Choroid plexus epithelial cell (primary cell): ENCODE results near the gene ESM1.
A peak's percentile ranks its signal among the peaks of the same experiment; 100 is the strongest.

Experiments
- DNase-seq: peaks from one replicate; pipeline ENCODE4 v3.0.0-alpha.2; 2010; ENCODE audit warnings: low read depth
- H3K4me3 ChIP-seq: 2 replicates; pipeline ENCODE4 v1.5.1; 2011; ENCODE audit warnings: low read depth, mild to moderate bottlenecking, control low read depth, low read length, moderate library complexity
- TF ChIP-seq, protein P1 (sequence below): conservative IDR thresholded peaks from 2 replicates; pipeline ENCODE4 v1.5.1; 2011; ENCODE audit warnings: low read depth, mild to moderate bottlenecking, control low read depth, inconsistent platforms, low read length, moderate library complexity

ESM1 gene

DNA sequence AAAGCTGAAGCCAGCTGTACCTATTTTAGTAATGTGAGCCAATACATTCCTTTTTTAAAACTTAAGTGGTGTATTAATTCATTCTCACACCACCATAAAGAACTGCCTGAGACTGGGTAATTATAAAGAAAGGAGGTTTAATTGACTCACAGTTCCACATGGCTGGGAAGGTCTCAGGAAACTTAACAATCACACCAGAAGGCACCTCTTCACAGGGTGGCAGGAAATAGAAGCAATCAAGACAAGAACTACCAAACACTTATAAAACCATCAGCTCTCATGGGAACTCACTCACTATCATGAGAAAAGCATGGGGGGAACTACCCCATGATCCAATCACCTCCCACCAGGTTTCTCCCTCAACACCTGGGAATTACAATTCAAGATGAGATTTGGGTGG lies 21.0 kb downstream of the ESM1 start:
- TF ChIP-seq, protein P1, sequence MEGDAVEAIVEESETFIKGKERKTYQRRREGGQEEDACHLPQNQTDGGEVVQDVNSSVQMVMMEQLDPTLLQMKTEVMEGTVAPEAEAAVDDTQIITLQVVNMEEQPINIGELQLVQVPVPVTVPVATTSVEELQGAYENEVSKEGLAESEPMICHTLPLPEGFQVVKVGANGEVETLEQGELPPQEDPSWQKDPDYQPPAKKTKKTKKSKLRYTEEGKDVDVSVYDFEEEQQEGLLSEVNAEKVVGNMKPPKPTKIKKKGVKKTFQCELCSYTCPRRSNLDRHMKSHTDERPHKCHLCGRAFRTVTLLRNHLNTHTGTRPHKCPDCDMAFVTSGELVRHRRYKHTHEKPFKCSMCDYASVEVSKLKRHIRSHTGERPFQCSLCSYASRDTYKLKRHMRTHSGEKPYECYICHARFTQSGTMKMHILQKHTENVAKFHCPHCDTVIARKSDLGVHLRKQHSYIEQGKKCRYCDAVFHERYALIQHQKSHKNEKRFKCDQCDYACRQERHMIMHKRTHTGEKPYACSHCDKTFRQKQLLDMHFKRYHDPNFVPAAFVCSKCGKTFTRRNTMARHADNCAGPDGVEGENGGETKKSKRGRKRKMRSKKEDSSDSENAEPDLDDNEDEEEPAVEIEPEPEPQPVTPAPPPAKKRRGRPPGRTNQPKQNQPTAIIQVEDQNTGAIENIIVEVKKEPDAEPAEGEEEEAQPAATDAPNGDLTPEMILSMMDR = no peak
- no peak for DNase-seq
- H3K4me3 ChIP-seq = no peak overlapping the region

DNA sequence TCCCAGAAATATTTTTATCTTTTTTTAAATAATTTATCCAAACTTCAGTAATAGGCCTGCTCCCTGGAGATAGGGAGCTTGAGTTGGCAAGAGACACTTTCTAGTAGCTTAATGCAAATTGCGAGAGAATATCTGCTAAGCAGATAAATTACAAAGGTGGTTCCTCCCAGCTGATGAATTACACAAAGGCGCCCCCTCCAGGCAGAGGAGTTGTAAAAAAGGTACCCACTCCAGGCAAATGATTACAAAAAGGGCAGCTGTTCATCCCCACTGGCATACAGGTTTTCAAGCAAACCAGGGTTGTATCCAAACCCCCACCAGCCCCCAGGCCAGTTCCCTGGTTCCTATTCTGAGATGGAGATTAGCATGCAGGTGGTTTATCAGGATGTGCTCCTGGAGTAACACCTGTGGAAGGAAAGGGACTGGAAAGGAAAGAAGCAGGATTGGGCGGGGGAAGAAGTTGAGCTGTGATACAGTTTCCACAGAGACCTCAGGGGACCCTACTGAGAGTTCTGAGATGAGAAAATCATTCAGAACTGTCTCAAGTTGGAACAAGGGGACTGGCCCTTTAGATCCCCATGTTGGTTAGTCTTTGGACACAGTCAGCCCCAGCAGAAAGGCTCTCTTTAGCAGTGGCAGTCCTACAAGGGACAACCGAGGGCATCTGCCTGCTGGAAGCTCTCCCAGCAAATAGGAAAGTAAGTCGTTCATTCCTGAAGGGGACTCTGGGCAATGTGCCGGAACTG lies 25.5 kb downstream of the ESM1 start:
- no peak overlapping the region for H3K4me3 ChIP-seq
- TF ChIP-seq, protein P1 = peak; percentile 72
- peak; percentile 56 for DNase-seq

GRCh38 chr5:54956922-54957321 lies 28.5 kb downstream of the ESM1 start:
- TF ChIP-seq, protein P1 = no peak
- no peak overlapping the region for H3K4me3 ChIP-seq
- no peak for DNase-seq

DNA sequence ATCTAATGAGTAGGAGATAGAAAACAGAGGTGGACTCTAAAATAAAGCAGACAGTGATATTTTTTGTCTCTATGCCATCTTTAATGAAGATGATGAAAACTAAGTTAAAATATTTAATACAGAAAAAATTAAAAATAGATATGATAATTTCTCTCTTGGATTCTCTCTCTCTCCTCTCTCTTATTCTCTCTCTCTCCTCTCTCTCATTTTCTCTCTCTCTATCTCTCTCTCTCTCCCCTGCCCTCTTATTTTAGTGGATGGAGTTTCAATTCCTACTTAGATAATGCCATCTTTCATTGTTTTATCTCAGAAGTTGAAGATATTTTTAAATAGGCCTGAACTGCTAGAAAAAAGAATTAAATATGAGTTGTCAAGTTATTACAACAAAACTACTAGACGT lies 38.2 kb downstream of the ESM1 start:
- H3K4me3 ChIP-seq = no peak overlapping the region
- TF ChIP-seq, protein P1 = no peak
- no peak for DNase-seq

- DNase-seq = peak; percentile 4
- TF ChIP-seq, protein P1 = no peak
- H3K4me3 ChIP-seq = no peak overlapping the region
These were observed 39.0 kb downstream of the ESM1 start for GRCh38 chr5:54946306-54946819.

- DNase-seq = peak; percentile 73
- H3K4me3 ChIP-seq = no peak overlapping the region
- TF ChIP-seq, protein P1 = peak; percentile 76
These were observed 41.0 kb downstream of the ESM1 start for GRCh38 chr5:54944364-54944763.
